Hematopoietic multipotent progenitor cell treated with erythropoietin and hydrocortisone succinate and interleukin-3 and kit ligand, for 6 days (in vitro differentiated cells): ENCODE data around the gene RGS11.
A peak's percentile ranks its signal among the peaks of the same experiment; 100 is the strongest.
"Not testable (repeated sequence)": the region's sequence is repeated elsewhere in the genome, so short reads cannot be mapped to it uniquely, and the experiment has no call there.

Experiments
- DNase-seq: peaks from one replicate; pipeline ENCODE4 v3.0.0-alpha.2; 2015

RGS11 gene

GRCh38 chr16:261031-261691, 14.6 kb downstream of the RGS11 start:
- no peak for DNase-seq

GRCh38 chr16:260326-260725, 15.4 kb downstream of the RGS11 start:
- no peak for DNase-seq

- no peak for DNase-seq
Measured at GRCh38 chr16:259814-260253, 15.9 kb downstream of the RGS11 start.

- DNase-seq, result peak; percentile 82
Measured at GRCh38 chr16:259226-259625, 16.5 kb downstream of the RGS11 start.

- DNase-seq, result not testable (repeated sequence)
Measured at GRCh38 chr16:258091-258490, 17.7 kb downstream of the RGS11 start.

- no peak for DNase-seq
Measured at GRCh38 chr16:255183-255582, 20.6 kb downstream of the RGS11 start.

- DNase-seq, result no peak
Measured at GRCh38 chr16:254461-254860, 21.3 kb downstream of the RGS11 start.

- no peak for DNase-seq
Measured at GRCh38 chr16:253833-254232, 21.9 kb downstream of the RGS11 start.

GRCh38 chr16:252366-253337, 23.1 kb downstream of the RGS11 start:
- peak; percentile 57 for DNase-seq

GRCh38 chr16:249431-249830, 26.3 kb downstream of the RGS11 start:
- no peak for DNase-seq

- no peak for DNase-seq
Measured at GRCh38 chr16:247027-247426, 28.7 kb downstream of the RGS11 start.

- no peak for DNase-seq
Measured at GRCh38 chr16:245105-245504, 30.6 kb downstream of the RGS11 start.

- no peak for DNase-seq
Measured at GRCh38 chr16:243348-243747, 32.4 kb downstream of the RGS11 start.

- no peak for DNase-seq
Measured at GRCh38 chr16:242281-242680, 33.5 kb downstream of the RGS11 start.

- no peak for DNase-seq
Measured at GRCh38 chr16:240559-240958, 35.2 kb downstream of the RGS11 start.

- DNase-seq, result no peak
Measured at GRCh38 chr16:239948-240277, 35.8 kb downstream of the RGS11 start.

GRCh38 chr16:234468-235305, 41.1 kb downstream of the RGS11 start, which contains the start of gene FAM234A:
Gene FAM234A, plus strand, starts transcription at chr16:234821. Its CDS starts 19,593 bp downstream, at chr16:254414.
- peak; percentile 97 for DNase-seq

- DNase-seq, result no peak
Measured at GRCh38 chr16:230949-231348, 44.8 kb downstream of the RGS11 start.

GRCh38 chr16:230351-230750, 45.4 kb downstream of the RGS11 start:
- not testable (repeated sequence) for DNase-seq

GRCh38 chr16:229731-230281, 45.9 kb downstream of the RGS11 start:
- DNase-seq, result no peak

- DNase-seq, result peak; percentile 92
Measured at GRCh38 chr16:228852-229730, 46.7 kb downstream of the RGS11 start, which contains the start of gene LUC7L. Gene LUC7L, minus strand, starts transcription at chr16:229449. Its CDS starts 110 bp downstream, at chr16:229339.
